HEK293T (cell line): ENCODE results near the gene LMAN2L.

ENCODE experiments used
- CTCF ChIA-PET: fragments of 350-600 bp; formaldehyde crosslinking; extraction: SDS; loops from one replicate; lab custom pipeline; 2021; ENCODE audit warnings: antibody characterized with exemption, inconsistent platforms; lab: Yijun Ruan, JAX
- POLR2A ChIA-PET: fragments of 350-600 bp; formaldehyde crosslinking; extraction: SDS; loops from one replicate; lab custom pipeline; 2020; ENCODE audit warnings: antibody characterized with exemption, inconsistent platforms; lab: Yijun Ruan, JAX
- DNase-seq: peaks from one replicate; pipeline ENCODE4 v3.0.0; 2012; ENCODE audit warnings: mixed read lengths; ENCODE audit errors: extremely low spot score
- ARNT ChIP-seq: fragments of 450-650 bp; IDR thresholded peaks from 2 replicates; pipeline ENCODE4 v1.6.1; 2017; ENCODE audit warnings: mild to moderate bottlenecking
- BHLHE40 ChIP-seq: fragments of 450-650 bp; IDR thresholded peaks from 2 replicates; pipeline ENCODE4 v1.6.1; 2016; ENCODE audit warnings: mild to moderate bottlenecking, moderate library complexity, borderline replicate concordance
- CTBP1 ChIP-seq: fragments of 450-650 bp; IDR thresholded peaks from 2 replicates; pipeline ENCODE4 v1.6.1; 2016; ENCODE audit warnings: borderline replicate concordance
- ELF4 ChIP-seq: fragments of 450-650 bp; IDR thresholded peaks from 2 replicates; pipeline ENCODE4 v1.6.1; 2017; ENCODE audit warnings: antibody characterized with exemption
- FOXA1 ChIP-seq: fragments of 450-650 bp; IDR thresholded peaks from 2 replicates; pipeline ENCODE4 v1.6.1; 2016; ENCODE audit warnings: mild to moderate bottlenecking
- FOXK2 ChIP-seq: fragments of 450-650 bp; IDR thresholded peaks from 2 replicates; pipeline ENCODE4 v1.6.1; 2016; ENCODE audit warnings: mild to moderate bottlenecking
- FOXM1 ChIP-seq: fragments of 450-650 bp; IDR thresholded peaks from 2 replicates; pipeline ENCODE4 v1.6.1; 2017; ENCODE audit warnings: mild to moderate bottlenecking, borderline replicate concordance
- HDGF ChIP-seq: fragments of 450-650 bp; IDR thresholded peaks from 2 replicates; pipeline ENCODE4 v1.6.1; 2017; ENCODE audit warnings: antibody characterized with exemption, borderline replicate concordance
- L3MBTL2 ChIP-seq: fragments of 450-650 bp; conservative IDR thresholded peaks from 2 replicates; pipeline ENCODE4 v1.6.1; 2016; ENCODE audit warnings: mild to moderate bottlenecking
- LEF1 ChIP-seq: fragments of 450-650 bp; IDR thresholded peaks from 2 replicates; pipeline ENCODE4 v1.6.1; 2017; ENCODE audit warnings: mild to moderate bottlenecking, borderline replicate concordance
- NFRKB ChIP-seq: fragments of 450-650 bp; IDR thresholded peaks from 2 replicates; pipeline ENCODE4 v1.6.1; 2016; ENCODE audit warnings: mild to moderate bottlenecking, moderate library complexity
- PKNOX1 ChIP-seq: fragments of 450-650 bp; IDR thresholded peaks from 2 replicates; pipeline ENCODE4 v1.6.1; 2016
- SP1 ChIP-seq: fragments of 450-650 bp; IDR thresholded peaks from 2 replicates; pipeline ENCODE4 v1.6.1; 2017
- SUZ12 ChIP-seq: fragments of 450-650 bp; IDR thresholded peaks from 2 replicates; pipeline ENCODE4 v1.6.1; 2016; ENCODE audit warnings: mild to moderate bottlenecking
- TARDBP ChIP-seq: fragments of 450-650 bp; IDR thresholded peaks from 2 replicates; pipeline ENCODE4 v1.6.1; 2016
- ZNF384 ChIP-seq: fragments of 450-650 bp; IDR thresholded peaks from 2 replicates; pipeline ENCODE4 v1.6.1; 2016

LMAN2L gene

GRCh38 chr2:96737831-96738230 is 2.0 kb downstream of the LMAN2L start:
- ChIA-PET POLR2A (no interaction called here), CTCF (no interaction called here)
- DNase-seq: no peak
- TF ChIP-seq FOXK2 (no peak), HDGF (no peak), ELF4 (no peak), FOXM1 (no peak), NFRKB (no peak), CTBP1 (no peak), FOXA1 (no peak), ZNF384 (no peak), ARNT (no peak), L3MBTL2 (no peak), SUZ12 (no peak), TARDBP (no peak), BHLHE40 (no peak), SP1 (no peak), LEF1 (no peak), PKNOX1 (no peak)

GRCh38 chr2:96737251-96737650 is 2.6 kb downstream of the LMAN2L start:
- no peak for DNase-seq
- CTCF ChIA-PET: no interaction called here
- TF ChIP-seq CTBP1 (no peak), FOXA1 (no peak), BHLHE40 (no peak)
- POLR2A ChIA-PET: interaction anchor here (0.7 kb wide), 1 partner anchor 23 kb away, joined by 4 read pairs; the partner anchor contains the start of gene CNNM4

GRCh38 chr2:96734880-96735583 is 4.8 kb downstream of the LMAN2L start:
- no peak for DNase-seq
- no peak for TF ChIP-seq FOXA1
- no peak for TF ChIP-seq FOXK2
- no peak for TF ChIP-seq PKNOX1
- TF ChIP-seq L3MBTL2: no peak
- no peak for TF ChIP-seq NFRKB
- TF ChIP-seq ZNF384: no peak
- TF ChIP-seq TARDBP: no peak
- TF ChIP-seq HDGF: no peak
- no peak for TF ChIP-seq LEF1
- ChIA-PET CTCF (interaction anchor here (0.7 kb wide), 1 partner anchor 123 kb away, joined by 3 read pairs; no protein-coding TSS in a partner anchor), POLR2A (no interaction called here)

GRCh38 chr2:96733931-96734330 is 5.9 kb downstream of the LMAN2L start:
- DNase-seq: no peak
- no peak for TF ChIP-seq ZNF384
- no peak for TF ChIP-seq L3MBTL2
- no peak for TF ChIP-seq NFRKB
- TF ChIP-seq BHLHE40: no peak
- no peak for TF ChIP-seq HDGF
- TF ChIP-seq SUZ12: no peak
- TF ChIP-seq TARDBP: no peak
- no peak for TF ChIP-seq LEF1
- no peak for TF ChIP-seq ELF4
- TF ChIP-seq SP1: no peak
- TF ChIP-seq ARNT: no peak
- no peak for TF ChIP-seq CTBP1
- TF ChIP-seq FOXK2: no peak
- TF ChIP-seq FOXA1: no peak
- TF ChIP-seq PKNOX1: no peak
- no peak for TF ChIP-seq FOXM1
- POLR2A ChIA-PET: interaction anchor here (0.5 kb wide), 1 partner anchor 95 kb away, joined by 3 read pairs; the partner anchor contains the start of gene KANSL3
- CTCF ChIA-PET: no interaction called here

GRCh38 chr2:96730212-96730611 is 9.7 kb downstream of the LMAN2L start:
- TF ChIP-seq FOXK2: no peak
- no peak for TF ChIP-seq ELF4
- TF ChIP-seq SUZ12: no peak
- TF ChIP-seq BHLHE40: no peak
- no peak for TF ChIP-seq LEF1
- TF ChIP-seq FOXM1: no peak
- no peak for TF ChIP-seq ZNF384
- TF ChIP-seq NFRKB: no peak
- TF ChIP-seq ARNT: no peak
- TF ChIP-seq TARDBP: no peak
- no peak for TF ChIP-seq PKNOX1
- TF ChIP-seq L3MBTL2: no peak
- no peak for TF ChIP-seq FOXA1
- TF ChIP-seq CTBP1: no peak
- no peak for TF ChIP-seq HDGF
- TF ChIP-seq SP1: no peak
- CTCF ChIA-PET: interaction anchor here (0.6 kb wide), 1 partner anchor 10 kb away, joined by 10 read pairs; no protein-coding TSS in a partner anchor
- DNase-seq: no peak
- POLR2A ChIA-PET: no interaction called here
